H1 (cell line): ENCODE data around the gene SPEF2. TPM values are rescaled to one million over a fixed set of nuclear protein-coding genes. Genes with fewer than 3 reads are reported as not detected.

Experiments
- ATF3 ChIP-seq: IDR thresholded peaks from 2 replicates; pipeline ENCODE4 v1.6.1; 2011; ENCODE audit warnings: low read depth, mild to moderate bottlenecking, low read length; ENCODE audit not compliant: insufficient read depth
- CHD7 ChIP-seq: fragments of 300-600 bp; sonication (generic); IDR thresholded peaks from 2 replicates; pipeline ENCODE4 v1.7.1; 2012; ENCODE audit warnings: low read length, moderate library complexity, mild to moderate bottlenecking, inconsistent platforms; ENCODE audit not compliant: insufficient replicate concordance
- RBBP5 ChIP-seq: IDR thresholded peaks from 2 replicates; pipeline ENCODE4 v1.7.1; 2012; ENCODE audit warnings: low read depth, mild to moderate bottlenecking, inconsistent platforms, low read length, moderate library complexity, borderline replicate concordance
- SP2 ChIP-seq: IDR thresholded peaks from 2 replicates; pipeline ENCODE4 v1.6.1; 2012; ENCODE audit warnings: mild to moderate bottlenecking, low read length, inconsistent platforms
- TCF12 ChIP-seq: IDR thresholded peaks from 2 replicates; pipeline ENCODE4 v1.6.1; 2011; ENCODE audit warnings: low read depth, mild to moderate bottlenecking, low read length
- polyA plus RNA-seq, 7 experiments: library from polyadenylated mRNA; depleted of rRNA in 3 of 7; stranded (reverse) in 5 of 7; unstranded in 2 of 7; fragments of >200 nt in 5 of 7; fragments of 200-250 nt in 2 of 7; gene quantifications; 1 replicate in 5 of 7; 2 replicates in 1 of 7; 4 replicates in 1 of 7; pipeline versions ENCODE4 v1.2.1 to v1.2.3, GENCODE V29; 2011 to 2013; ENCODE audit warnings: missing spikeins in 2 of 7, mixed read lengths in 2 of 7
- total RNA-seq: library from RNA; stranded (reverse); fragmentation: NEBNext Ultra II Directional; extraction: Animal tissue kit (Norgen Biotek cat#: 25700); gene quantifications from 2 replicates; pipeline ENCODE4 v1.2.1, GENCODE V29; 2021

SPEF2 gene
- total and polyA plus RNA-seq, 2 of the 8 experiments (the other 6 are each of a cell fraction or from before 2014, with no cell fraction given), result 0.14 to 0.73 TPM

GRCh38 chr5:35736280-35736679 is 118.6 kb downstream of the SPEF2 start (continued):
- TF ChIP-seq CHD7 (no peak), ATF3 (no peak), SP2 (no peak), TCF12 (no peak), RBBP5 (no peak)
